HepG2 (cell line): ENCODE data around the gene ARG1. TPM values are rescaled to one million over a fixed set of nuclear protein-coding genes. Genes with fewer than 3 reads are reported as not detected.

Source experiments
- CEBPB ChIP-seq: IDR thresholded peaks from 2 replicates; pipeline ENCODE4 v1.6.1; 2011; ENCODE audit warnings: low read depth, low read length, improper control_type of control experiment, borderline replicate concordance
- CREB1 ChIP-seq, 2 experiments: fragments of 450-650 bp in 1 of 2; IDR thresholded peaks; 2 replicates each; pipeline ENCODE4 v1.6.1; 2016 to 2017; ENCODE audit warnings: control low read depth in 1 of 2, mild to moderate bottlenecking in 1 of 2, missing compliant biosample characterization in 1 of 2, missing genetic modification characterization in 1 of 2
- ERF ChIP-seq: IDR thresholded peaks from 2 replicates; pipeline ENCODE4 v1.6.1; 2018; ENCODE audit warnings: missing biosample characterization, missing genetic modification reagents
- HNF1B ChIP-seq: sonication (generic); formaldehyde crosslinking; IDR thresholded peaks from 2 replicates; pipeline ENCODE4 v1.5.1; 2020; ENCODE audit warnings: mild to moderate bottlenecking, moderate library complexity, missing genetic modification reagents
- KDM6A ChIP-seq: IDR thresholded peaks from 2 replicates; pipeline ENCODE4 v1.6.1; 2016; ENCODE audit warnings: low read depth
- NFATC3 ChIP-seq: sonication (generic); formaldehyde crosslinking; IDR thresholded peaks from 2 replicates; pipeline ENCODE4 v1.5.1; 2020; ENCODE audit warnings: mild to moderate bottlenecking, missing genetic modification reagents
- NFYC ChIP-seq: IDR thresholded peaks from 2 replicates; pipeline ENCODE4 v1.6.1; 2016; ENCODE audit warnings: missing genetic modification reagents, missing compliant biosample characterization
- NR2F6 ChIP-seq, 2 experiments: IDR thresholded peaks; 2 replicates each; pipeline ENCODE4 v1.6.1; 2016; ENCODE audit warnings: antibody characterized with exemption in 1 of 2, mild to moderate bottlenecking in 1 of 2
- PAF1 ChIP-seq: IDR thresholded peaks from 2 replicates; pipeline ENCODE4 v1.6.1; 2016; ENCODE audit warnings: missing genetic modification reagents, missing compliant biosample characterization
- PPARG ChIP-seq: conservative IDR thresholded peaks from 2 replicates; pipeline ENCODE4 v1.6.1; 2016; ENCODE audit warnings: missing biosample characterization, missing genetic modification reagents
- RNF2 ChIP-seq: fragments of 450-650 bp; conservative IDR thresholded peaks from 2 replicates; pipeline ENCODE4 v1.6.1; 2016; ENCODE audit warnings: low read depth
- TBX3 ChIP-seq: fragments of 450-650 bp; IDR thresholded peaks from 2 replicates; pipeline ENCODE4 v1.6.1; 2017; ENCODE audit warnings: antibody characterized with exemption, mild to moderate bottlenecking, inconsistent platforms, borderline replicate concordance
- THAP11 ChIP-seq: IDR thresholded peaks from 2 replicates; pipeline ENCODE4 v1.6.1; 2016; ENCODE audit warnings: missing biosample characterization, missing genetic modification reagents
- WIZ ChIP-seq: sonication (generic); formaldehyde crosslinking; IDR thresholded peaks from 2 replicates; pipeline ENCODE4 v1.5.1; 2020; ENCODE audit warnings: mild to moderate bottlenecking, missing genetic modification reagents
- ZBTB20 ChIP-seq: sonication (generic); formaldehyde crosslinking; IDR thresholded peaks from 2 replicates; pipeline ENCODE4 v1.8.1; 2023; ENCODE audit warnings: missing genetic modification reagents, low read depth, mild to moderate bottlenecking, borderline replicate concordance
- ZFP36L2 ChIP-seq: sonication (generic); formaldehyde crosslinking; IDR thresholded peaks from 2 replicates; pipeline ENCODE4 v1.4.0; 2020; ENCODE audit warnings: missing genetic modification reagents
- ZNF256 ChIP-seq: sonication (generic); formaldehyde crosslinking; conservative IDR thresholded peaks from 2 replicates; pipeline ENCODE4 v1.4.0; 2020; ENCODE audit warnings: missing genetic modification reagents
- ZNF296 ChIP-seq: sonication (generic); formaldehyde crosslinking; conservative IDR thresholded peaks from 2 replicates; pipeline ENCODE4 v1.5.0; 2020; ENCODE audit warnings: mild to moderate bottlenecking, missing genetic modification reagents
- ZNF513 ChIP-seq: sonication (generic); formaldehyde crosslinking; conservative IDR thresholded peaks from 2 replicates; pipeline ENCODE4 v1.5.0; 2020; ENCODE audit warnings: missing genetic modification reagents
- ZNF775 ChIP-seq: sonication (generic); formaldehyde crosslinking; IDR thresholded peaks from 2 replicates; pipeline ENCODE4 v1.4.0; 2020; ENCODE audit warnings: missing genetic modification reagents, mild to moderate bottlenecking, moderate library complexity, borderline replicate concordance
- polyA plus RNA-seq, 8 experiments: library from polyadenylated mRNA; depleted of rRNA in 3 of 8; stranded (reverse) in 7 of 8; unstranded in 1 of 8; fragments of >200 nt; fragmentation: Illumina TruSeq in 4 of 8; extraction: Trizol in 4 of 8; gene quantifications; 2 replicates each; pipeline versions ENCODE4 v1.2.1 to v1.2.3, GENCODE V29; 2011 to 2016; ENCODE audit warnings: low read depth in 4 of 8, missing spikeins in 1 of 8, mixed read lengths in 1 of 8; ENCODE audit not compliant: insufficient read depth in 1 of 8
- total RNA-seq, 5 experiments: library from RNA; depleted of rRNA; stranded (reverse); fragments of >200 nt; fragmentation: Illumina TruSeq; extraction: Trizol; gene quantifications; 2 replicates each; pipeline ENCODE4 v1.2.3, GENCODE V29; 2016; ENCODE audit warnings: low read depth in 1 of 5
- TF ChIP-seq, protein P1 (sequence below): sonication (generic); formaldehyde crosslinking; IDR thresholded peaks from 2 replicates; pipeline ENCODE4 v1.4.0; 2020; ENCODE audit warnings: mild to moderate bottlenecking, low read depth, missing genetic modification reagents
- TF ChIP-seq, protein P2 (sequence below): sonication (generic); formaldehyde crosslinking; IDR thresholded peaks from 2 replicates; pipeline ENCODE4 v1.4.0; 2020; ENCODE audit warnings: missing genetic modification reagents, mild to moderate bottlenecking, borderline replicate concordance
- TF ChIP-seq, protein P3 (sequence below): sonication (generic); formaldehyde crosslinking; IDR thresholded peaks from 2 replicates; pipeline ENCODE4 v1.4.0; 2020; ENCODE audit warnings: missing genetic modification reagents

ARG1 gene
- total and polyA plus RNA-seq, 2 of the 13 experiments (the other 11 are each of a cell fraction or from before 2014, with no cell fraction given), result 2.2 to 11.2 TPM

DNA sequence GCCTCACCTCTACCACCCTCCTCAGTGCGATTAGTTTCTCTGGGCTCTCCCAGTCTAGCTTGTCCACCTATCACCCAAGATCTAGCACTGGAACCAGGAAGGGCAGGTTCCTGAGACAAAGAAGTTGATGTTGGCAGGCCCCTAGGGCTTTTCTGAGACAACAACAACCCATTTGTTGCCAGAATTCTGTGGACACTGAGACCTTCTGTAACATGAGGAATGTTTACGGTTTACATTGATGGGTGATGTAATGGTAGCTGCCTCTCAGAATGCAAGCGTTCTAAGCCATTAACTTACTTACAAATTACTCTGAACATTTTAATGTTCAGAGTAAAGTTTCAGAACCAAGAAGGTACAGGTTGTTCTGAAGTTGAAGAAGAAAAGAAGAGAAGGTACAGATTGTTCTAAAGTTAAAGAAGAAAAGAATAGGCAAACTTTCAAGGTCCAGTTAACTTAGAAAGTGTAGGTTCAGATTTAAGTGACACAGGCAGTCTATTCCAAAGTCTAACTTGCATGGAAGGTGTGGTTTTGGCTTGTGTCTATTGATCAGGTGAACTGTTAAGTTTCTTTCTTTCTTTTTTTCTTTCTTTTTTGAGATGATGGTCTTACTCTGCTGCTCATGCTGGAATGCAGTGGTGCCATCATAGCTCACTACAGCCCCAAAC is 58.7 kb downstream of the ARG1 start (continued):
- TF ChIP-seq PAF1 (CRISPR knock-in tag), result no peak
- no peak for TF ChIP-seq TBX3
- TF ChIP-seq CEBPB, result peak; percentile 8; the same call in 1 of the 2 replicates
- TF ChIP-seq NFATC3 (CRISPR knock-in tag), result no peak
- TF ChIP-seq ZNF513 (CRISPR knock-in tag), result no peak
- no peak for TF ChIP-seq KDM6A (CRISPR knock-in tag)
- no peak for TF ChIP-seq RNF2
- no peak for TF ChIP-seq CREB1 (IDR thresholded peaks at IDR 0.05)
- peak; percentile 31; the same call in 1 of the 2 replicates for TF ChIP-seq CREB1 (CRISPR knock-in tag; IDR thresholded peaks at IDR 0.05)
- no peak for TF ChIP-seq ZNF296
- TF ChIP-seq WIZ, result no peak
- TF ChIP-seq THAP11, result no peak
- no peak for TF ChIP-seq NR2F6 (IDR thresholded peaks at IDR 0.05)
- TF ChIP-seq NR2F6 (CRISPR knock-in tag; IDR thresholded peaks at IDR 0.05), result no peak
- TF ChIP-seq HNF1B (CRISPR knock-in tag), result peak; percentile 54; the same call in 1 of the 2 replicates
- TF ChIP-seq ZBTB20, result peak; percentile 97; the same call in 1 of the 2 replicates
- TF ChIP-seq, protein P1, sequence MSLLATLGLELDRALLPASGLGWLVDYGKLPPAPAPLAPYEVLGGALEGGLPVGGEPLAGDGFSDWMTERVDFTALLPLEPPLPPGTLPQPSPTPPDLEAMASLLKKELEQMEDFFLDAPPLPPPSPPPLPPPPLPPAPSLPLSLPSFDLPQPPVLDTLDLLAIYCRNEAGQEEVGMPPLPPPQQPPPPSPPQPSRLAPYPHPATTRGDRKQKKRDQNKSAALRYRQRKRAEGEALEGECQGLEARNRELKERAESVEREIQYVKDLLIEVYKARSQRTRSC (CRISPR knock-in tag), result no peak
- TF ChIP-seq, protein P2, sequence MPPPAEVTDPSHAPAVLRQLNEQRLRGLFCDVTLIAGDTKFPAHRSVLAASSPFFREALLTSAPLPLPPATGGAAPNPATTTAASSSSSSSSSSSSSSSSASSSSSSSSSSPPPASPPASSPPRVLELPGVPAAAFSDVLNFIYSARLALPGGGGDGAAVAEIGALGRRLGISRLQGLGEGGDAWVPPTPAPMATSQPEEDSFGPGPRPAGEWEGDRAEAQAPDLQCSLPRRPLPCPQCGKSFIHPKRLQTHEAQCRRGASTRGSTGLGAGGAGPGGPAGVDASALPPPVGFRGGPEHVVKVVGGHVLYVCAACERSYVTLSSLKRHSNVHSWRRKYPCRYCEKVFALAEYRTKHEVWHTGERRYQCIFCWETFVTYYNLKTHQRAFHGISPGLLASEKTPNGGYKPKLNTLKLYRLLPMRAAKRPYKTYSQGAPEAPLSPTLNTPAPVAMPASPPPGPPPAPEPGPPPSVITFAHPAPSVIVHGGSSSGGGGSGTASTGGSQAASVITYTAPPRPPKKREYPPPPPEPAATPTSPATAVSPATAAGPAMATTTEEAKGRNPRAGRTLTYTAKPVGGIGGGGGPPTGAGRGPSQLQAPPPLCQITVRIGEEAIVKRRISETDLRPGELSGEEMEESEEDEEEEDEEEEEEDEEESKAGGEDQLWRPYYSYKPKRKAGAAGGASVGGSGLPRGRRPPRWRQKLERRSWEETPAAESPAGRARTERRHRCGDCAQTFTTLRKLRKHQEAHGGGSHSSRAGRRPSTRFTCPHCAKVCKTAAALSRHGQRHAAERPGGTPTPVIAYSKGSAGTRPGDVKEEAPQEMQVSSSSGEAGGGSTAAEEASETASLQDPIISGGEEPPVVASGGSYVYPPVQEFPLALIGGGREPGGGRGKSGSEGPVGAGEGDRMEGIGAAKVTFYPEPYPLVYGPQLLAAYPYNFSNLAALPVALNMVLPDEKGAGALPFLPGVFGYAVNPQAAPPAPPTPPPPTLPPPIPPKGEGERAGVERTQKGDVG (CRISPR knock-in tag), result no peak
- no peak for TF ChIP-seq NFYC (CRISPR knock-in tag)
- TF ChIP-seq, protein P3, sequence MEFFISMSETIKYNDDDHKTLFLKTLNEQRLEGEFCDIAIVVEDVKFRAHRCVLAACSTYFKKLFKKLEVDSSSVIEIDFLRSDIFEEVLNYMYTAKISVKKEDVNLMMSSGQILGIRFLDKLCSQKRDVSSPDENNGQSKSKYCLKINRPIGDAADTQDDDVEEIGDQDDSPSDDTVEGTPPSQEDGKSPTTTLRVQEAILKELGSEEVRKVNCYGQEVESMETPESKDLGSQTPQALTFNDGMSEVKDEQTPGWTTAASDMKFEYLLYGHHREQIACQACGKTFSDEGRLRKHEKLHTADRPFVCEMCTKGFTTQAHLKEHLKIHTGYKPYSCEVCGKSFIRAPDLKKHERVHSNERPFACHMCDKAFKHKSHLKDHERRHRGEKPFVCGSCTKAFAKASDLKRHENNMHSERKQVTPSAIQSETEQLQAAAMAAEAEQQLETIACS (CRISPR knock-in tag), result no peak
- no peak for TF ChIP-seq ERF (CRISPR knock-in tag)
- TF ChIP-seq ZFP36L2 (CRISPR knock-in tag), result no peak
- no peak for TF ChIP-seq ZNF775
- no peak for TF ChIP-seq ZNF256 (CRISPR knock-in tag)
- no peak for TF ChIP-seq PPARG
